Measurements from ENCODE around the gene SNX9. TPM values are rescaled to one million over a fixed set of nuclear protein-coding genes. Genes with fewer than 3 reads are reported as not detected.
"Not testable (repeated sequence)": the region's sequence is repeated elsewhere in the genome, so short reads cannot be mapped to it uniquely, and the experiment has no call there.

SNX9 gene
- total and polyA plus RNA-seq, 12 donors, result 18.8 to 39.7 (median 31.2) TPM

- intact Hi-C loops (cut with DNase I), result no loop called here
- no peak for TF ChIP-seq CTCF (IDR thresholded peaks at IDR 0.05)
- 87 to 88% methylated on average over 6 of the region's 6 CpGs for WGBS, 2 donors
- ATAC-seq (peak in 3 of 8 donors; percentile 19 to 44 (median 41)), DNase-seq (no peak)
- Histone ChIP-seq H3K27me3 (no peaks in the 10 kb centered on the region), H3K9me3 (peaks cover 0 to 17% (median 0%) of the 10 kb centered on the region in 11 donors), H3K27ac (peak overlapping the region in 1 of 10 donors; percentile 35), H3K4me1 (no peaks in the 10 kb centered on the region), H3K4me3 (no peak overlapping the region), H3K36me3 (peaks cover 0 to 56% (median 35%) of the 10 kb centered on the region in 9 donors)
These were observed 123.1 kb downstream of the SNX9 start for GRCh38 chr6:157946053-157946617.

GRCh38 chr6:157946865-157947532 is 124.0 kb downstream of the SNX9 start:
- Histone ChIP-seq H3K4me1 (no peaks in the 10 kb centered on the region), H3K9me3 (peaks cover 0 to 17% (median 0%) of the 10 kb centered on the region in 11 donors), H3K27me3 (no peaks in the 10 kb centered on the region), H3K36me3 (peaks cover 0 to 47% (median 27%) of the 10 kb centered on the region in 9 donors), H3K27ac (peak overlapping the region in 1 of 10 donors; percentile 35), H3K4me3 (no peak overlapping the region)
- intact Hi-C loops (cut with DNase I), result no loop called here
- DNase-seq, result no peak
- ATAC-seq, result peak; percentile 49 to 70 (median 63)
- peak; percentile 6 to 62 (median 43) for TF ChIP-seq CTCF (IDR thresholded peaks at IDR 0.05)
- WGBS, 2 donors, result 54 to 62% methylated on average over 5 of the region's 5 CpGs

- H3K27me3 ChIP-seq; DNase-seq; H3K27ac ChIP-seq; H3K4me3 ChIP-seq; ATAC-seq; intact Hi-C loops (cut with DNase I); H3K36me3 ChIP-seq: not testable (repeated sequence)
- Histone ChIP-seq H3K4me1 (peaks cover 3 to 20% (median 9%) of the 10 kb centered on the region in 9 donors), H3K9me3 (peaks cover 0 to 17% (median 0%) of the 10 kb centered on the region in 11 donors)
- WGBS, 2 donors, result 58 to 73% methylated on average over 1 of the region's 1 CpG
These were observed 127.9 kb downstream of the SNX9 start for GRCh38 chr6:157950899-157951298.

GRCh38 chr6:157951828-157952227 is 128.8 kb downstream of the SNX9 start:
- DNase-seq (no peak), ATAC-seq (no peak)
- no peaks in the 10 kb centered on the region for H3K27me3 ChIP-seq
- WGBS, 2 donors, result 92 to 95% methylated on average over 9 of the region's 9 CpGs
- H3K4me1 ChIP-seq, result peaks cover 3 to 20% (median 9%) of the 10 kb centered on the region in 9 donors
- intact Hi-C loops (cut with DNase I), result no loop called here
- H3K27ac ChIP-seq, result no peak overlapping the region
- no peak overlapping the region for H3K4me3 ChIP-seq
- H3K36me3 ChIP-seq, result no peaks in the 10 kb centered on the region
- no peak for TF ChIP-seq CTCF (IDR thresholded peaks at IDR 0.05)
- H3K9me3 ChIP-seq, result peaks cover 0 to 17% (median 0%) of the 10 kb centered on the region in 11 donors

All from heart right ventricle (tissue), 16 donors.